HG02623 (cell line): ENCODE data around the gene SPHKAP.
A peak's percentile ranks its signal among the peaks of the same experiment; 100 is the strongest.
"Not testable (repeated sequence)": the region's sequence is repeated elsewhere in the genome, so short reads cannot be mapped to it uniquely, and the experiment has no call there.

ENCODE experiments used
- ATAC-seq: cut with Tn5 transposase; IDR thresholded peaks from one replicate; pipeline ENCODE4 v1.9.1; 2021; ENCODE audit warnings: moderate library complexity; ENCODE audit not compliant: unreplicated experiment

SPHKAP gene, protein sequence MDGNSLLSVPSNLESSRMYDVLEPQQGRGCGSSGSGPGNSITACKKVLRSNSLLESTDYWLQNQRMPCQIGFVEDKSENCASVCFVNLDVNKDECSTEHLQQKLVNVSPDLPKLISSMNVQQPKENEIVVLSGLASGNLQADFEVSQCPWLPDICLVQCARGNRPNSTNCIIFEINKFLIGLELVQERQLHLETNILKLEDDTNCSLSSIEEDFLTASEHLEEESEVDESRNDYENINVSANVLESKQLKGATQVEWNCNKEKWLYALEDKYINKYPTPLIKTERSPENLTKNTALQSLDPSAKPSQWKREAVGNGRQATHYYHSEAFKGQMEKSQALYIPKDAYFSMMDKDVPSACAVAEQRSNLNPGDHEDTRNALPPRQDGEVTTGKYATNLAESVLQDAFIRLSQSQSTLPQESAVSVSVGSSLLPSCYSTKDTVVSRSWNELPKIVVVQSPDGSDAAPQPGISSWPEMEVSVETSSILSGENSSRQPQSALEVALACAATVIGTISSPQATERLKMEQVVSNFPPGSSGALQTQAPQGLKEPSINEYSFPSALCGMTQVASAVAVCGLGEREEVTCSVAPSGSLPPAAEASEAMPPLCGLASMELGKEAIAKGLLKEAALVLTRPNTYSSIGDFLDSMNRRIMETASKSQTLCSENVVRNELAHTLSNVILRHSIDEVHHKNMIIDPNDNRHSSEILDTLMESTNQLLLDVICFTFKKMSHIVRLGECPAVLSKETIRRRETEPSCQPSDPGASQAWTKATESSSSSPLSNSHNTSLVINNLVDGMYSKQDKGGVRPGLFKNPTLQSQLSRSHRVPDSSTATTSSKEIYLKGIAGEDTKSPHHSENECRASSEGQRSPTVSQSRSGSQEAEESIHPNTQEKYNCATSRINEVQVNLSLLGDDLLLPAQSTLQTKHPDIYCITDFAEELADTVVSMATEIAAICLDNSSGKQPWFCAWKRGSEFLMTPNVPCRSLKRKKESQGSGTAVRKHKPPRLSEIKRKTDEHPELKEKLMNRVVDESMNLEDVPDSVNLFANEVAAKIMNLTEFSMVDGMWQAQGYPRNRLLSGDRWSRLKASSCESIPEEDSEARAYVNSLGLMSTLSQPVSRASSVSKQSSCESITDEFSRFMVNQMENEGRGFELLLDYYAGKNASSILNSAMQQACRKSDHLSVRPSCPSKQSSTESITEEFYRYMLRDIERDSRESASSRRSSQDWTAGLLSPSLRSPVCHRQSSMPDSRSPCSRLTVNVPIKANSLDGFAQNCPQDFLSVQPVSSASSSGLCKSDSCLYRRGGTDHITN (N-terminal part only)

GRCh38 chr2:228181098-228182019 is at the start of gene SPHKAP:
TSS of gene SPHKAP (minus strand) at chr2:228181687. CDS start at chr2:228181598, 89 bp downstream.
- ATAC-seq: no peak

DNA sequence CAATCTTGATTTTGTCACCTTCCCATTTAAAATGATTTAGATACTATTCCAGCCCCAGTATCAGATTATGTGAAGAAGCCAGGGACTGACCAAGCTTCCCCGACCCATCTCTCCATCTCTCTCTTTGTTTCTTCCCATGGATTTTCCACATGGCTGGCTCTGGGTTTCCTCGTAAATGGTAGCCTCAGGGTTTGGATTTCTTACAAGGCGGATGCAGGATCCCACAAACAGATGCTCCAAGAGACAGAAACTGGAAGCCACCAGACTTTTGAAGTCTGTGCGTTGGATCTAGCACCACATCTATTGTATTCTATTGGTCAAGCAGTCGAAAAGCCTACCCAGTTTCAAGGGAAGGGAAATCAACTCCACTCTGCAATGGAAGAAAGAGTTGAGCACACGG is 46.0 kb upstream of the SPHKAP start:
- ATAC-seq: no peak

- ATAC-seq: no peak
Measured at GRCh38 chr2:228224410-228224809, 42.9 kb upstream of the SPHKAP start.

DNA sequence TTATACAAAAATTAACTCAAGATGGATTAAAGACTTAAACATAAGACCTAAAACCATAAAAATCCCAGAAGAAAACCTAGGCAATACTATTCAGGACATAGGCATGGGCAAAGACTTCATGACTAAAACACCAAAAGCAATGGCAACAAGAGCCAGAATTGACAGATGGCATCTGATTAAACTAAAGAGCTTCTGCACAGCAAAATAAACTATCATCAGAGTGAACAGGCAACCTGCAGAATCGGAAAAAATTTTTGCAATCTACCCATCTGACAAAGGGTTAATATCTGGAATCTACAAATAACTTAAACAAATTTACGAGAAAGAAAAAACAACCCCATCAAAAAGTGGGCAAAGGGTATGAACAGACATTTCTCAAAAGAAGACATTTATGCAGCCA is 37.1 kb upstream of the SPHKAP start:
- not testable (repeated sequence) for ATAC-seq

- ATAC-seq: no peak
Measured at GRCh38 chr2:228197504-228197903, 16.0 kb upstream of the SPHKAP start.

GRCh38 chr2:228180181-228181097 is 1.0 kb downstream of the SPHKAP start:
- no peak for ATAC-seq

DNA sequence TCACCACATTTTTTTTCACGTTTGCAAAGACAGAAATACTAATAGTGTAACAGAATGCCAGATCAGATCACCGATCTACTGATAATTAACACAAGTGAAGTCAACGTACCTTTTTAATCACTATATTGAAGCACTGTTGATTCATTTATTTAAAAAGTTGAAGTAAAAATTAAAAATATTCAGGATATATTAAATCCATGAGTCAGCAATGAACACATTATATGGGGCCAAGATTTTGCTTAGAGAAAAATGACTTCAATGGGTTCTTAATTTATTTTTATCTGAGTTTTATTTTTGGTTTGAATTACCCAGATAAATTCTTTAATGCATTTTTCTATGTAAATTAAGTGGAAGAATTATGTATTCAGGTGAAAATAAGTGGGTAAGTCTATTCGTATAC is 14.2 kb downstream of the SPHKAP start:
- ATAC-seq: no peak

DNA sequence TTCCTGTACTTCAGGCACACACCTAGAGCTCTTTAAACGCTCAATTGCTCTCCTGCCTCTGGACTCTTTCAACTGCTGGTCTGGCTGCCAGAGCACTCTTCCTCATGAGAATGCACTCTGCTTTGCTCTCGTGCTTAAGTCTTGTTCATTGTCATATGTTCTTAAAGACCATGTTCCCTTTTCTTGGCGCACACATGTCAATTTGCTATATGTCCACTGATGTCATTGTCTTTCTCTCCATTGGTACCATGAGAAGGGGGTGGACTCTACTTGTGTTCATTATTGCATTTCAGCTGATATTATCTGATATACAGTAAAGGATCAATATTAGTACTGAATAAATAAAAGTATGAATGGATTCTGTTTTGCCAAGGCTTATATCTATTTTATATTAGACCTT is 16.8 kb downstream of the SPHKAP start:
- ATAC-seq: no peak

- no peak for ATAC-seq
Measured at GRCh38 chr2:228157841-228158240, 23.6 kb downstream of the SPHKAP start.

- no peak for ATAC-seq
Measured at GRCh38 chr2:228144961-228145360, 36.5 kb downstream of the SPHKAP start.

DNA sequence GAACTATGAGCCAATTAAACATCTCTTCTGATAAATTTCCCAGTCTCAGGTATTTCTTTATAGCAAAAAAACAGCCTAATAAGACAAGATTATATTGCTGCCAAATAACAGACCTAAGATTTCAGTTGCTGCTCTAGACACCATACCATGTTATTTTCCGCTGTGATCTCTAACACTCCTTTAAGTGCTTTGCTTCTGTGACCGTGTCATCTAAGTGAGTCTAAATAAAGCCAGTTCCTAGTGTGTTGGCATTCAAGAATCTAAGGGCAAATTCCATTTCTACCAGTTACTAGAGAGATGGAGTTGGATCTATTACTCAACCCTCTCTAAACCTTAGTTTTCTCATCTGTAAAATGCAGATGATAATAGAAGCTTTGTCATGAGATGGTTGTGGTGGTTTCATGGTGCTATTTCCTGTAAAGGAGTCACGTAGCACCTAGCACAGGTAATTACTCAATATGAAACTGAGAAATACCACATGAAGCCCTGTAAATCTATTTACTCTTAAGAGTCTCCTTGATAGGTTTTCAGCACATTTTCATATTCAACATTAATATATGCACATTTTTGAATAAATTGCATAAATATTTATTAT is 40.5 kb downstream of the SPHKAP start:
- peak; percentile 75 for ATAC-seq

DNA sequence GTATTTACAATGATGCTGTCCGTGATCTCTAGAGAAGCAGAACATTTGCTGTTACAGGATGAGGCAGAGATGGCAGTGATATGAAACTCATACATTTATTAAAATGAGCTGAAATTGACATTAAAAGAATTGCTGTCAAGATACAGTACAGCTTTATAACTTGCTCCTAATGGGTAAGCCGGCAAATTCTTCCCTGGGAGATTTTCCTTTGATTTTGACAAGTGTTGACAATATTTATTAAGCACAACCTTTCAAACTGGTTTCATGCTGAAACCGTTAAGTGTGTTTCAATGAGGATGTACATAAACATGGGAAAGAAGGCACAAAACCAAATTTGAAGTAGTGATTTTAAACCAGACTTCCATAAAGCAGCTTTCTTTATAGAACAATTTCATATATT is 45.5 kb downstream of the SPHKAP start:
- no peak for ATAC-seq

DNA sequence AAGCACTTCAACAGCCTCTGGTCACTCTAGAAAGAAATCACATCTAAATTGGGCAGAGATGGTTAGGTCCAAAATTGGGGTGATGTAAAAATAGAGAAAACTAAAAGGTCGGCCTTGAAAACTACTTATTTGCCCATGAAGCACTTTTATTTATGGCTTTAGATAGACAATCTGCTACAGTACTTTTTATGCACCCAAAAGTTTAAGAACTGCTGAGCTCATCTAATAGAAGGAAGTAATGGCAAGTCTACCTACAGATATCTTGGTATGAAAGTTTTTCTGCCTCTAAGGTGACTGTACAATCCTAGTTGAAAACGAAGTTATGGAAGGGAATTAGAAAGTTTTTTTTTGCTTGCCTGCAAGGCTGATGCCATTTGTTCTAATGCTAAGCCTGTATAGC is 46.2 kb downstream of the SPHKAP start:
- ATAC-seq: no peak

DNA sequence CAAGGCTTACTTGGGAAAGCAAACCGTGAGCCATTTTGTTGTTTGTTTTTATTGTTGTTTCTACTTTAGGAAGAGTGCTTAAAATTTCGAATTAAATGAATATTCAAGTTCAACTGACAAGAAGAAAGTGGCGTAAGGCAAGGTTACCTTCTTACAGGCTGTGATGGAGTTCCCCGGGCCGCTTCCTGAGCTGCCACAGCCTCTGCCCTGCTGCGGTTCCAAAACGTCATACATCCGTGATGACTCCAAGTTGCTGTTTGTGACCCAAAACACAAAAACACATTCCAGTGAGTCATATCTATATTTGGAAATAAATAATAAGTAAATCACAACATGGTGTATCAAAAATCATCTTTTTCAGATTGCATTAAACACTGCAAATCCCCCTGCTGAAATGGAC is 49.7 kb downstream of the SPHKAP start:
- ATAC-seq: no peak

DNA sequence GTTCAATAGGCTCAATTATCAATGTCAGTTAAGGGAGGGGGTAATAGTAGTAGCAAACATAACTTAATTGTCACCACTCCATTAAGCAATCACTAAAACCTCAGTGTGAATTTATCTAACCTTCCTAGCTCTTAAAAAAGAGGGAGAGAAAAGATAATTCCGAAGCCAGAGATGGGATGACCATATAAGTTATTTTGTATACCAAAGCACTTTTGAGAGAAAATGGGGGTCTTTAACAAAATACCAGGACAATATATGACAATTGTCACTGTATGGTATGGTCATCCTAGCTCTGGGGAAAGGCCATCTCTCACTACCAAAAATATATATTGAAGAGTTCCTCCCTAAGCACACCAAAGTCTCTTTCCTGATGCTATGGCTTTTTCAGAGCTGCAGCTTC is 55.1 kb downstream of the SPHKAP start:
- ATAC-seq: no peak

DNA sequence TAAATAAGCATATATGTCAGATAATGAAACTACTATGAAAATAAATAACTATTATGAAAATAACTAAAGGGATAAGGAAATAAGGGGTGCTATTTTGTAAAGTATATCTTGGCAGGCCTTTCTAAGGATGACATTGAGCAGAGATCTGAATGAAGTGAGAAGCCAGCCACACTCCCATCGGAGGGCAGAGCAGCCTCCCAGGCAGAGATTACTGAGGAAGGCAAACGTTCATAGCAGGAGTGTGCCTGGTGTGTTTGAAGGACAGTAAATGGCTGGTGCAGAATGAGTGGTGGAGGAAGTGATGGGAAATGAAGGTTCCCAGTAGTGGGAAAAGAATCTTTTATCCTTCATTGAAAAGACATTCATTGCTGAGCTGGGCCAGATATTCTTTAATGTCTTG is 62.5 kb downstream of the SPHKAP start:
- ATAC-seq: no peak

- ATAC-seq: no peak
Measured at GRCh38 chr2:228107846-228108245, 73.6 kb downstream of the SPHKAP start.

GRCh38 chr2:228105526-228106250 is 75.8 kb downstream of the SPHKAP start:
- ATAC-seq: no peak
